H1 (cell line): ENCODE data around the gene ZRANB1. TPM values are rescaled to one million over a fixed set of nuclear protein-coding genes. Genes with fewer than 3 reads are reported as not detected.

Experiments used
- CTCF ChIA-PET: fragments of 300-600 bp; sonication (Branson Sonifier 250); formaldehyde crosslinking; loops from one replicate; lab custom pipeline; 2021; ENCODE audit not compliant: partially characterized antibody; lab: Charles Lee
- POLR2A ChIA-PET: fragments of 300-600 bp; sonication (Branson Sonifier 250); formaldehyde crosslinking; loops from one replicate; lab custom pipeline; 2021; ENCODE audit warnings: inconsistent platforms; ENCODE audit not compliant: partially characterized antibody; lab: Charles Lee
- DNase-seq, 2 experiments: peaks; one replicate each; pipeline versions ENCODE4 v3.0.0 to v3.0.0-alpha.2; 2010 to 2022; ENCODE audit warnings: low spot score in 2 of 2, low read depth in 1 of 2, mixed read lengths in 1 of 2
- FAIRE-seq: peaks from 2 replicates; lab custom pipeline; 2011; peaks lifted over from hg19 to GRCh38; lab: Jason Lieb, UNC
- H2AFZ ChIP-seq: 2 replicates; pipeline ENCODE4 v1.8.1; 2012; ENCODE audit warnings: low read length, inconsistent platforms
- H2AK5ac ChIP-seq: 2 replicates; pipeline ENCODE4 v1.6.1; 2013; ENCODE audit warnings: low read depth, low read length
- H2BK120ac ChIP-seq: replicated peaks from 2 replicates; pipeline ENCODE3; 2013; ENCODE audit warnings: low read depth, low read length, inconsistent platforms
- H2BK12ac ChIP-seq: 2 replicates; pipeline ENCODE4 v1.6.1; 2013; ENCODE audit warnings: low read depth, low read length
- H2BK15ac ChIP-seq: 2 replicates; pipeline ENCODE4 v1.6.1; 2013; ENCODE audit warnings: low read length
- H2BK20ac ChIP-seq: 2 replicates; pipeline ENCODE4 v1.6.1; 2013; ENCODE audit warnings: low read length
- H2BK5ac ChIP-seq: 2 replicates; pipeline ENCODE4 v1.6.1; 2013; ENCODE audit warnings: low read depth, low read length
- H3K14ac ChIP-seq: 2 replicates; pipeline ENCODE4 v1.6.1; 2013; ENCODE audit warnings: inconsistent platforms; ENCODE audit not compliant: insufficient read length
- H3K18ac ChIP-seq: 2 replicates; pipeline ENCODE4 v1.6.1; 2013; ENCODE audit warnings: low read length; ENCODE audit errors: extremely low read depth
- H3K23ac ChIP-seq: 2 replicates; pipeline ENCODE4 v1.6.1; 2013; ENCODE audit warnings: inconsistent platforms; ENCODE audit not compliant: insufficient read length
- H3K23me2 ChIP-seq: 2 replicates; pipeline ENCODE4 v1.6.1; 2013; ENCODE audit warnings: low read depth, low read length
- H3K27ac ChIP-seq: 2 replicates; pipeline ENCODE4 v1.6.1; 2011; ENCODE audit warnings: low read depth, low read length, inconsistent platforms
- H3K27me3 ChIP-seq, 4 experiments: replicated peaks in 1 of 4; 1 replicate in 1 of 4; 2 replicates in 3 of 4; pipeline versions ENCODE4 v1.6.1 to v1.8.1; 2011 to 2013; ENCODE audit warnings: low read length in 3 of 4, mild to moderate bottlenecking in 3 of 4, inconsistent platforms in 2 of 4, mixed read lengths in 2 of 4, moderate library complexity in 1 of 4; ENCODE audit not compliant: control insufficient read depth in 3 of 4, insufficient read depth in 3 of 4; ENCODE audit errors: extremely low read depth in 1 of 4
- H3K36me3 ChIP-seq, 4 experiments: 2 replicates each; pipeline versions ENCODE4 v1.6.1 to v1.8.1; 2011 to 2013; ENCODE audit warnings: mild to moderate bottlenecking in 4 of 4, low read length in 3 of 4, moderate library complexity in 2 of 4, control low read depth in 1 of 4, inconsistent platforms in 1 of 4; ENCODE audit not compliant: insufficient read depth in 4 of 4, control insufficient read depth in 2 of 4
- H3K4ac ChIP-seq: replicated peaks from 2 replicates; pipeline ENCODE3; 2013; ENCODE audit warnings: low read length, low read depth, mixed read lengths, inconsistent platforms; ENCODE audit not compliant: insufficient read length
- H3K4me1 ChIP-seq, 4 experiments: replicated peaks in 1 of 4; 1 replicate in 1 of 4; 2 replicates in 3 of 4; pipeline versions ENCODE4 v1.6.1 to v1.8.1; 2011 to 2013; ENCODE audit warnings: low read length in 3 of 4, inconsistent platforms in 2 of 4, mixed read lengths in 1 of 4; ENCODE audit not compliant: insufficient read depth in 4 of 4, control insufficient read depth in 3 of 4
- H3K4me2 ChIP-seq, 2 experiments: 2 replicates each; pipeline versions ENCODE4 v1.6.1 to v1.8.1; 2011 to 2013; ENCODE audit warnings: low read depth in 2 of 2, low read length in 2 of 2, control low read depth in 1 of 2, inconsistent platforms in 1 of 2, mild to moderate bottlenecking in 1 of 2; ENCODE audit not compliant: insufficient read depth in 1 of 2
- H3K4me3 ChIP-seq, 4 experiments: fragments of 200-600, 300-600 bp in 1 of 4; sonication (generic), shearing (Covaris generic), sonication (Bioruptor Twin) in 1 of 4; 2 replicates each; pipeline versions ENCODE4 v1.5.1 to v1.8.1; 2011 to 2016; ENCODE audit warnings: low read length in 4 of 4, low read depth in 3 of 4, control low read depth in 2 of 4, inconsistent platforms in 2 of 4, mild to moderate bottlenecking in 2 of 4, mixed read lengths in 1 of 4, moderate library complexity in 1 of 4; ENCODE audit not compliant: insufficient read depth in 2 of 4; ENCODE audit errors: extremely low read depth in 1 of 4
- H3K56ac ChIP-seq: replicated peaks from 2 replicates; pipeline ENCODE3; 2013; ENCODE audit warnings: low read depth, mild to moderate bottlenecking, mixed read lengths, low read length, inconsistent platforms; ENCODE audit not compliant: insufficient read length
- H3K79me1 ChIP-seq: 2 replicates; pipeline ENCODE4 v1.6.1; 2013; ENCODE audit warnings: low read depth, low read length, control low read depth
- H3K79me2 ChIP-seq, 2 experiments: 2 replicates each; pipeline versions ENCODE4 v1.6.1 to v1.8.1; 2012 to 2013; ENCODE audit warnings: low read length in 2 of 2, mild to moderate bottlenecking in 2 of 2, inconsistent platforms in 1 of 2; ENCODE audit not compliant: insufficient read depth in 2 of 2, control insufficient read depth in 1 of 2
- H3K9ac ChIP-seq, 4 experiments: replicated peaks in 1 of 4; 1 replicate in 1 of 4; 2 replicates in 3 of 4; pipeline versions ENCODE4 v1.6.1 to v1.8.1; 2011 to 2013; ENCODE audit warnings: low read depth in 3 of 4, low read length in 3 of 4, control low read depth in 2 of 4, mild to moderate bottlenecking in 2 of 4, moderate library complexity in 2 of 4, inconsistent platforms in 1 of 4; ENCODE audit errors: extremely low read depth in 1 of 4
- H3K9me3 ChIP-seq, 2 experiments: 2 replicates each; pipeline versions ENCODE4 v1.6.1 to v1.8.1; 2012 to 2013; ENCODE audit warnings: mild to moderate bottlenecking in 2 of 2, moderate library complexity in 2 of 2, control low read depth in 1 of 2, inconsistent platforms in 1 of 2, low read depth in 1 of 2, low read length in 1 of 2, mixed read lengths in 1 of 2; ENCODE audit not compliant: insufficient read depth in 2 of 2
- H4K20me1 ChIP-seq, 2 experiments: replicated peaks in 1 of 2; 2 replicates each; pipeline versions ENCODE3 to v1.8.1; 2011 to 2013; ENCODE audit warnings: inconsistent platforms in 2 of 2, low read length in 2 of 2, mild to moderate bottlenecking in 1 of 2; ENCODE audit not compliant: insufficient read depth in 2 of 2, control insufficient read depth in 1 of 2
- H4K5ac ChIP-seq: 2 replicates; pipeline ENCODE4 v1.6.1; 2013; ENCODE audit warnings: low read length, low read depth, mixed read lengths, inconsistent platforms; ENCODE audit not compliant: insufficient read length
- H4K8ac ChIP-seq: 2 replicates; pipeline ENCODE4 v1.8.0; 2013; ENCODE audit warnings: mild to moderate bottlenecking, moderate library complexity, low read length, inconsistent platforms; ENCODE audit not compliant: insufficient read depth; ENCODE audit errors: extremely low read depth
- H4K91ac ChIP-seq: replicated peaks from 2 replicates; pipeline ENCODE3; 2013; ENCODE audit warnings: low read length, mixed read lengths, inconsistent platforms; ENCODE audit not compliant: insufficient read length
- BRCA1 ChIP-seq: IDR thresholded peaks from 2 replicates; pipeline ENCODE4 v1.6.1; 2012; ENCODE audit warnings: low read depth, low read length, improper control_type of control experiment
- CHD1 ChIP-seq: IDR thresholded peaks from 2 replicates; pipeline ENCODE4 v1.6.1; 2012; ENCODE audit warnings: low read depth, low read length, improper control_type of control experiment
- CREB1 ChIP-seq: IDR thresholded peaks from 2 replicates; pipeline ENCODE4 v1.6.1; 2012; ENCODE audit warnings: inconsistent platforms
- CTBP2 ChIP-seq: IDR thresholded peaks from 2 replicates; pipeline ENCODE4 v1.7.0; 2011; ENCODE audit warnings: borderline replicate concordance, mild to moderate bottlenecking, moderate library complexity, mixed read lengths, low read length; ENCODE audit not compliant: insufficient read depth, insufficient read length
- HDAC2 ChIP-seq, 2 experiments: fragments of 300-600 bp in 1 of 2; sonication (generic) in 1 of 2; IDR thresholded peaks; 2 replicates each; pipeline ENCODE4 v1.6.1; 2011 to 2012; ENCODE audit warnings: low read depth in 2 of 2, low read length in 2 of 2, mild to moderate bottlenecking in 2 of 2, moderate library complexity in 2 of 2, borderline replicate concordance in 1 of 2, inconsistent platforms in 1 of 2
- HDAC6 ChIP-seq: IDR thresholded peaks from one replicate; pipeline ENCODE4 v1.7.1; 2012; ENCODE audit warnings: low read depth, mild to moderate bottlenecking, inconsistent platforms, low read length, moderate library complexity
- MAX ChIP-seq: IDR thresholded peaks from 2 replicates; pipeline ENCODE4 v1.6.1; 2012; ENCODE audit warnings: inconsistent platforms
- RAD21 ChIP-seq, 2 experiments: IDR thresholded peaks in 1 of 2; conservative IDR thresholded peaks in 1 of 2; 2 replicates each; pipeline ENCODE4 v1.6.1; 2011; ENCODE audit warnings: low read depth in 2 of 2, low read length in 2 of 2, improper control_type of control experiment in 1 of 2, inconsistent platforms in 1 of 2, mild to moderate bottlenecking in 1 of 2, moderate library complexity in 1 of 2
- SP1 ChIP-seq: IDR thresholded peaks from 2 replicates; pipeline ENCODE4 v1.6.1; 2011; ENCODE audit warnings: low read depth, low read length
- TBP ChIP-seq: IDR thresholded peaks from 2 replicates; pipeline ENCODE4 v1.6.1; 2011; ENCODE audit warnings: low read depth, low read length, improper control_type of control experiment
- YY1 ChIP-seq: IDR thresholded peaks from 2 replicates; pipeline ENCODE4 v1.6.1; 2011; ENCODE audit warnings: low read depth, mild to moderate bottlenecking, low read length
- ZNF274 ChIP-seq: IDR thresholded peaks from 2 replicates; pipeline ENCODE4 v1.7.0; 2012; ENCODE audit warnings: low read length, borderline replicate concordance; ENCODE audit errors: extremely low read depth
- WGBS, 2 experiments: shearing (Covaris generic) in 1 of 2; methylation state at CpG; one replicate each; pipeline versions ENCODE4 v1.1.6 to v1.1.7; 2013 to 2015; ENCODE audit warnings: low lambda C conversion rate in 2 of 2, mixed read lengths in 2 of 2, inconsistent platforms in 1 of 2, low coverage in 1 of 2, missing lambda C conversion rate in 1 of 2; ENCODE audit not compliant: insufficient replicate concordance in 2 of 2, insufficient coverage in 1 of 2, insufficient read length in 1 of 2; ENCODE audit errors: extremely low coverage in 1 of 2, missing lambda C conversion rate in 1 of 2; 5-methylcytosine and 5-hydroxymethylcytosine counted together
- polyA plus RNA-seq, 7 experiments: library from polyadenylated mRNA; depleted of rRNA in 3 of 7; stranded (reverse) in 5 of 7; unstranded in 2 of 7; fragments of >200 nt in 5 of 7; fragments of 200-250 nt in 2 of 7; gene quantifications; 1 replicate in 5 of 7; 2 replicates in 1 of 7; 4 replicates in 1 of 7; pipeline versions ENCODE4 v1.2.1 to v1.2.3, GENCODE V29; 2011 to 2013; ENCODE audit warnings: missing spikeins in 2 of 7, mixed read lengths in 2 of 7
- total RNA-seq: library from RNA; stranded (reverse); fragmentation: NEBNext Ultra II Directional; extraction: Animal tissue kit (Norgen Biotek cat#: 25700); gene quantifications from 2 replicates; pipeline ENCODE4 v1.2.1, GENCODE V29; 2021

The ZRANB1 gene
- total and polyA plus RNA-seq, 2 of the 8 experiments (the other 6 are each of a cell fraction or from before 2014, with no cell fraction given), result 6.1 to 19.9 TPM

GRCh38 chr10:125001313-125002046 is 59.6 kb downstream of the ZRANB1 start:
- ChIA-PET POLR2A (interaction anchor here (2.5 kb wide), 1 partner anchor 9 kb away, joined by 9 read pairs; no protein-coding TSS in a partner anchor), CTCF (interaction anchor here (0.9 to 2.5 kb wide), 8 partner anchors 9 to 59 kb away, joined by 3 to 10 read pairs (median 4); no protein-coding TSS in a partner anchor)
- no peak for DNase-seq
- Histone ChIP-seq H3K56ac (no peak overlapping the region), H4K5ac (no peak overlapping the region), H2BK120ac (no peak overlapping the region), H3K23ac (no peak overlapping the region), H2BK20ac (no peak overlapping the region), H3K9me3 (no peaks in the 10 kb centered on the region), H4K91ac (no peak overlapping the region), H3K23me2 (no peaks in the 10 kb centered on the region), H2BK5ac (no peak overlapping the region), H3K4me2 (no peak overlapping the region), H3K79me1 (peaks cover 23% of the 10 kb centered on the region), H2AK5ac (no peak overlapping the region), H3K14ac (no peak overlapping the region), H4K20me1 (peaks cover 38 to 46% of the 10 kb centered on the region in 2 experiments), H3K27me3 (no peaks in the 10 kb centered on the region), H3K18ac (no peak overlapping the region), H3K9ac (no peak overlapping the region), H2BK15ac (no peak overlapping the region), H2AFZ (no peak overlapping the region), H3K4ac (no peak overlapping the region), H2BK12ac (no peak overlapping the region), H4K8ac (no peak overlapping the region; the same call in 1 of the 2 replicates), H3K79me2 (peaks cover 0 to 52% of the 10 kb centered on the region in 2 experiments; a peak in 2 of 4 replicates), H3K4me3 (no peak overlapping the region), H3K27ac (no peak overlapping the region), H3K36me3 (peaks cover 33 to 88% (median 55%) of the 10 kb centered on the region in 4 experiments), H3K4me1 (peaks cover 0 to 4% (median 0%) of the 10 kb centered on the region in 4 experiments; a peak in 1 of 7 replicates)
- 87% methylated on average over 21 of the region's 21 CpGs; no CpG with 5 or more reads in 1 of the 2 experiments for WGBS, 2 experiments
- no peak for FAIRE-seq
- TF ChIP-seq MAX, result no peak
- TF ChIP-seq CREB1, result no peak
- no peak for TF ChIP-seq YY1
- no peak for TF ChIP-seq HDAC2 (IDR thresholded peaks at IDR 0.05; ENCODE audit: borderline replicate concordance in 1 of 2, low read depth in 2 of 2, low read length in 2 of 2)
- TF ChIP-seq RAD21 (IDR thresholded peaks at IDR 0.05 in 1 of 2, conservative IDR thresholded peaks at IDR 0.05 in 1 of 2; ENCODE audit: low read depth in 2 of 2, low read length in 2 of 2), result no peak
- no peak for TF ChIP-seq BRCA1
- TF ChIP-seq TBP, result no peak
- no peak for TF ChIP-seq HDAC6
- TF ChIP-seq CHD1, result no peak
- no peak for TF ChIP-seq SP1
- no peak for TF ChIP-seq ZNF274
- no peak for TF ChIP-seq CTBP2
